Activated naive CD8-positive, alpha-beta T cell treated with anti-CD3 and anti-CD28 coated beads for 36 hours (primary cell): ENCODE measurements around the gene CHKB. TPM values are rescaled to one million over a fixed set of nuclear protein-coding genes. Genes with fewer than 3 reads are reported as not detected.
"Not testable (repeated sequence)": the region's sequence is repeated elsewhere in the genome, so short reads cannot be mapped to it uniquely, and the experiment has no call there.

Experiments used
- DNase-seq: peaks from one replicate; pipeline ENCODE4 v3.0.0; 2021
- H3K27ac Mint-ChIP-seq: one replicate; pipeline ENCODE4 v1.8.0; 2022; ENCODE audit warnings: mild to moderate bottlenecking, moderate library complexity, mixed read lengths
- H3K27me3 Mint-ChIP-seq: one replicate; pipeline ENCODE4 v1.8.0; 2022; ENCODE audit warnings: mild to moderate bottlenecking, mixed read lengths
- H3K36me3 Mint-ChIP-seq: one replicate; pipeline ENCODE4 v1.8.0; 2021; ENCODE audit warnings: mild to moderate bottlenecking, mixed read lengths
- H3K4me1 Mint-ChIP-seq: one replicate; pipeline ENCODE4 v1.8.0; 2021; ENCODE audit warnings: mixed read lengths
- H3K4me3 Mint-ChIP-seq: one replicate; pipeline ENCODE4 v1.8.0; 2022; ENCODE audit warnings: mild to moderate bottlenecking, moderate library complexity, mixed read lengths
- H3K9me3 Mint-ChIP-seq: one replicate; pipeline ENCODE4 v1.8.0; 2022; ENCODE audit warnings: mixed read lengths
- total RNA-seq, 2 experiments: library from RNA; stranded (reverse); gene quantifications; one replicate each; pipeline ENCODE4 v1.2.3, GENCODE V29; 2021

The CHKB gene
- total RNA-seq, 2 experiments from 2014 or later: 57.3 to 60.3 TPM

DNA sequence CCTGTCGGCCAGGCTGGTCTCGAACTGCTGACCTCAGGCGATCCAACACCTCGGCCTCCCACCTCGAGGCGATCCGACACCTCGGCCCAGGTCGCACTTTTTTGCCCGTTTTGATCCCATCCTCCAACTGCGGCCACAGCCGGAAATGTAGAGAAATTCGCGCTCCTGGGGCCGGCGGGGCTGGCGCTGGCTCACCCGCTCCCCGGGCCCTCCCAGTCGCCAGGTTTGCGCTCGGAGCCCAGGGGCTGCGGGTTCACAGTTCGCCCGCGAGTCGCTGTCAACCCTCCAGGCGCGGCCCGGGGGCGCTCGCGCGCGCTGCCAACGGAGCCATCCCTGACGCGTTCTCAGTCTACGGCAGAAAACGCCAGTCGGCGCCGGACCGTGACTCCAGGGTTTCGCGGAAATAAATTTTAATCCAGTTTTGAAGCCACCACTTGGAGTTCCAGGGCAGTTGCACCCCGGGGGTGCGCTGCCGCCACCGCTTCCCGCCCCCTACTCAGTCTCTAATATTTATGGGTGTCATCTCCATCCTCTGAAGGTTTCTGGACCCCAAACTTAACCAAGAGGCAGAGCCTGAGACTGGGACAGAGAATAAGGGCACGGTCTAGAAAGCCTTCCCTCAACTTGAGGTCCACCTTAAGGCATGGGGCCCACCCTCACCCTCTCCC, 38.4 kb downstream of the CHKB start:
- peaks cover 58% of the 10 kb centered on the region for H3K4me1 Mint-ChIP-seq
- H3K27me3 Mint-ChIP-seq: no peaks in the 10 kb centered on the region
- peak; percentile 91 for DNase-seq
- H3K27ac Mint-ChIP-seq: peak overlapping the region; percentile 89
- H3K4me3 Mint-ChIP-seq: peak overlapping the region; percentile 48
- peaks cover 20% of the 10 kb centered on the region for H3K36me3 Mint-ChIP-seq
- H3K9me3 Mint-ChIP-seq: peaks cover 4% of the 10 kb centered on the region

GRCh38 chr22:50542416-50542927, 40.2 kb downstream of the CHKB start:
- H3K9me3 Mint-ChIP-seq: peaks cover 7% of the 10 kb centered on the region
- H3K27ac Mint-ChIP-seq: peak overlapping the region; percentile 98
- H3K4me3 Mint-ChIP-seq: peak overlapping the region; percentile 40
- peaks cover 68% of the 10 kb centered on the region for H3K4me1 Mint-ChIP-seq
- H3K27me3 Mint-ChIP-seq: no peaks in the 10 kb centered on the region
- DNase-seq: no peak
- peaks cover 27% of the 10 kb centered on the region for H3K36me3 Mint-ChIP-seq

GRCh38 chr22:50541667-50542026, 41.0 kb downstream of the CHKB start:
- H3K4me3 Mint-ChIP-seq, H3K27me3 Mint-ChIP-seq, H3K9me3 Mint-ChIP-seq: not testable (repeated sequence)
- Mint-ChIP-seq H3K36me3 (peaks cover 30% of the 10 kb centered on the region), H3K27ac (peak overlapping the region; percentile 98), H3K4me1 (peaks cover 70% of the 10 kb centered on the region)
- peak; percentile 37 for DNase-seq

- peaks cover 30% of the 10 kb centered on the region for H3K36me3 Mint-ChIP-seq
- peaks cover 7% of the 10 kb centered on the region for H3K9me3 Mint-ChIP-seq
- H3K4me1 Mint-ChIP-seq: peaks cover 65% of the 10 kb centered on the region
- H3K27me3 Mint-ChIP-seq: no peaks in the 10 kb centered on the region
- DNase-seq: no peak
- peak overlapping the region; percentile 98 for H3K27ac Mint-ChIP-seq
- peak overlapping the region; percentile 32 for H3K4me3 Mint-ChIP-seq
Observed at GRCh38 chr22:50540381-50540780, 42.3 kb downstream of the CHKB start.

DNA sequence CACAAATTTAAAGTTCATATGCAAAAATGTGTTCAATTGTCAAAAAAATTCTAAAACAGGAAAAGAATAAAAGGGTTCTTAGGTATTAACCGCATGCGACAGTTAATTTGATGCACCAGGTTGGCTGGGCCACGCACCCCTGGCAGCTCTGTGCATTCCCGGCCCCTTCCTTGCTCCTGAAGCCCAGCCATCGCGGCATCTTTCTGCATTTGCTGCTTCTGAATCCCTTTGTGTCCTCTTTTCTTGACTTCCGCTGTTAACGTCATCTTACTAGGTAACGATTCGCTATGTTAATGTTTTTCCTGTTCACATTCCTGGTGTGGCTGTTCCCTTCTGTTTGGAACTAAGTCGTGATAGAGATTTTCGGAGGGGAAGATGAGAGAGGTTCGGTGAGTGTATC, 44.9 kb downstream of the CHKB start:
- H3K4me3 Mint-ChIP-seq: peak overlapping the region; percentile 42
- H3K36me3 Mint-ChIP-seq: peaks cover 34% of the 10 kb centered on the region
- H3K27ac Mint-ChIP-seq: peak overlapping the region; percentile 100
- peaks cover 68% of the 10 kb centered on the region for H3K4me1 Mint-ChIP-seq
- no peak for DNase-seq
- peaks cover 5% of the 10 kb centered on the region for H3K27me3 Mint-ChIP-seq
- peaks cover 7% of the 10 kb centered on the region for H3K9me3 Mint-ChIP-seq

- Mint-ChIP-seq H3K9me3 (peaks cover 3% of the 10 kb centered on the region), H3K27me3 (peaks cover 7% of the 10 kb centered on the region), H3K4me1 (peaks cover 58% of the 10 kb centered on the region), H3K36me3 (peaks cover 20% of the 10 kb centered on the region), H3K4me3 (no peak overlapping the region), H3K27ac (peak overlapping the region; percentile 60)
- DNase-seq: no peak
Observed at GRCh38 chr22:50536226-50536625, 46.4 kb downstream of the CHKB start.

GRCh38 chr22:50535113-50535512, 47.5 kb downstream of the CHKB start:
- Mint-ChIP-seq H3K9me3 (peaks cover 3% of the 10 kb centered on the region), H3K27me3 (peaks cover 16% of the 10 kb centered on the region), H3K4me1 (peaks cover 51% of the 10 kb centered on the region), H3K36me3 (peaks cover 16% of the 10 kb centered on the region), H3K4me3 (no peak overlapping the region), H3K27ac (no peak overlapping the region)
- no peak for DNase-seq

GRCh38 chr22:50533856-50534711, 48.6 kb downstream of the CHKB start:
- Mint-ChIP-seq H3K36me3 (peaks cover 17% of the 10 kb centered on the region), H3K4me3 (peak overlapping the region; percentile 95), H3K27ac (peak overlapping the region; percentile 99), H3K27me3 (peaks cover 16% of the 10 kb centered on the region), H3K4me1 (peaks cover 42% of the 10 kb centered on the region)
- H3K9me3 Mint-ChIP-seq, DNase-seq: not testable (repeated sequence)

DNA sequence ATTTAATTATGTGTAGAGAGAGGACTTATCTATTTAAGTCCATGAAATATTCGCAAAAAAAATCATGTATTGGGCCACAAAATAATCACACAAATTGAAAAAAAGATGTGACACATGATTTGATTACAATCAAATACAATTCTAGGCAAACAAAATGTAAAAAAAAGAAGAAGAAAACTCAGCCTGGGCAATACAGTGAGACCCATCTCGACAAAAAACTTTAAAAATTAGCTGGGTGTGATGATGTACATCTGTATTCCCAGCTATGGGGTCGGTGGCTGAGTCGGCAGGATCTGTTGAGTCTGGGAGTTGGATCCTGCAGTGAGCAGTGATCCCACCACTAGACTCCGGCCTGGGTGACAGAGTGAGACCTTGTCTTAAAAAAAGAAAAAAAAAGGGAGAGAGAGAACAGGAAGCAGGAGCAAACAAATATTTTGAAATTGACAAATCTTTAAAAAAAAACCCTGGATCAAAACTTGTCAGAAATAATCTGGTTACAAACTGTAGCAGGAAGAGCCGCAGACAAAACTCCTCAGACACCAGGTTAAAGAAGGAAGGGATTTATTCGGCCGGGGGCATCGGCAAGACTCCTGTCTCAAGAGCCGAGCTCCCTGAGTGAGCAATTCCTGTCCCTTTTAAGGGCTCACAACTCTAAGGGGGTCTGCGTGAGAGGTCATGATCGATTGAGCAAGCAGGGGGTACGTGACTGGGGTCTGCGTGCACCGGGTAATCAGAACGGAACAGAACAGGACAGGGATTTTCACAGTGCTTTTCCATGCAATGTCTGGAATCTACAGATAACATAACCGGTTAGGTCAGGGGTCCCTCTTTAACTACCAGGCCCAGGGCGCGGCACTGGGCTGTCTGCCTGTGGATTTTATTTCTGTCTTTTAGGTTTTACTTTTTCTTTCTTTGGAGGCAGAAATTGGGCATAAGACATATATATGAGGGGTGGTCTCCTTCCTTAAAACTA, 49.5 kb downstream of the CHKB start:
- no peak for DNase-seq
- Mint-ChIP-seq H3K4me3 (peak overlapping the region; percentile 95), H3K9me3 (peaks cover 3% of the 10 kb centered on the region), H3K4me1 (peaks cover 45% of the 10 kb centered on the region), H3K27ac (peak overlapping the region; percentile 99), H3K36me3 (peaks cover 23% of the 10 kb centered on the region), H3K27me3 (peaks cover 16% of the 10 kb centered on the region)

- no peaks in the 10 kb centered on the region for H3K9me3 Mint-ChIP-seq
- peak overlapping the region; percentile 95 for H3K4me3 Mint-ChIP-seq
- DNase-seq: no peak
- peaks cover 29% of the 10 kb centered on the region for H3K36me3 Mint-ChIP-seq
- H3K27ac Mint-ChIP-seq: peak overlapping the region; percentile 99
- peaks cover 50% of the 10 kb centered on the region for H3K4me1 Mint-ChIP-seq
- peaks cover 16% of the 10 kb centered on the region for H3K27me3 Mint-ChIP-seq
Observed at GRCh38 chr22:50531962-50532674, 50.5 kb downstream of the CHKB start.

DNA sequence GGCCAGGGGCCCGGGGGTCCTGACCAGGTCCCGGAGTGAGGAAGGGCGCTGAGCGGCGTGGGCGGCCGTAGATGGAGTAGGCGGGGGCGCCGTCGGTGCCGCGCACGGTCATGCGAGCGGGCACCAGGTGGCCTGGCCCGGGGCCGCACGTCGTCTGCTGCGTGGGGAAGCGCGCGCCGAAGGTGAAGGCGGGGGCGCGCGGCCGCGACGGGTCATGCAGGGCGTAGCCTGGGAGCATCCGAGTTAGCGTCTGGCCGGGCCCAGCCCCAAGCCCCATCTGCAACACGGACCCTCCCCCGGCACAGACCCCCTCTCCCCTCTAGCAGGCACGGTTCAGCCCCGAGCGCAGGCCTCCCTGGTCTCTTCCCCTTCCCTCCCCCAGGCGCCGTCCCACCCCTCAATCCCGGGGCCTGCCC, 51.1 kb downstream of the CHKB start:
- peaks cover 16% of the 10 kb centered on the region for H3K27me3 Mint-ChIP-seq
- H3K4me1 Mint-ChIP-seq: peaks cover 51% of the 10 kb centered on the region

GRCh38 chr22:50530877-50531545, 51.6 kb downstream of the CHKB start:
- Mint-ChIP-seq H3K36me3 (peaks cover 31% of the 10 kb centered on the region), H3K4me1 (peaks cover 47% of the 10 kb centered on the region), H3K4me3 (peak overlapping the region; percentile 95), H3K27ac (peak overlapping the region; percentile 99), H3K27me3 (peaks cover 16% of the 10 kb centered on the region), H3K9me3 (no peaks in the 10 kb centered on the region)
- DNase-seq: peak; percentile 88

More for the DNA sequence above, 51.1 kb downstream of the CHKB start:
- peak; percentile 84 for DNase-seq
- Mint-ChIP-seq H3K36me3 (peaks cover 31% of the 10 kb centered on the region), H3K9me3 (no peaks in the 10 kb centered on the region), H3K4me3 (peak overlapping the region; percentile 95), H3K27ac (peak overlapping the region; percentile 99)

DNA sequence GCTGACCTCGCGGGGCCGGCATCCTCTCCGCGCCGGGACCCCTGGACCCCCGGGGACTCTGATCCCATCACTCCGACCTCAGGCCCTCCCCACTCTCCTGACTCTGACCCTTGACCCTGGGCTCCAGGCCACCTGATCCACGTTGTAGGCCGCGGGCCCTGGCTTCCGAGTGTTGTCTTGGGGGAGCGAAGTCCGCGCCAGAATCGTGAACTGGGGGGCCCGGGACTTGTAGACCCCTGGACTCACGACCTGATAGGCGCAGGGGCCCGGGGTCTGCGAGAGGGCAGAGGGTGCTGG, 52.1 kb downstream of the CHKB start:
- DNase-seq: no peak
- H3K27me3 Mint-ChIP-seq: peaks cover 16% of the 10 kb centered on the region
- peak overlapping the region; percentile 99 for H3K27ac Mint-ChIP-seq
- peaks cover 31% of the 10 kb centered on the region for H3K36me3 Mint-ChIP-seq
- peak overlapping the region; percentile 95 for H3K4me3 Mint-ChIP-seq
- H3K9me3 Mint-ChIP-seq: no peaks in the 10 kb centered on the region
- peaks cover 47% of the 10 kb centered on the region for H3K4me1 Mint-ChIP-seq
